Measurements from ENCODE around the gene FECH. TPM values are rescaled to one million over a fixed set of nuclear protein-coding genes. Genes with fewer than 3 reads are reported as not detected.

Gene FECH
- total RNA-seq, 1 experiment from 2014 or later = 24.1 TPM

GRCh38 chr18:57543560-57543959 lies 42.9 kb downstream of the FECH start:
- H3K79me2 ChIP-seq (ENCODE audit: insufficient read depth, low read length) = no peaks in the 10 kb centered on the region
- no peak overlapping the region for H2AFZ ChIP-seq (ENCODE audit: low read length)
- H4K8ac ChIP-seq (replicated peaks; ENCODE audit: insufficient read length, low read depth, low read length) = no peak overlapping the region
- H3K9ac ChIP-seq (ENCODE audit: extremely low read depth, insufficient read length, low read length) = no peak overlapping the region
- no peak overlapping the region for H4K5ac ChIP-seq (ENCODE audit: insufficient read length, low read depth, low read length)
- no peak overlapping the region for H2BK120ac ChIP-seq (ENCODE audit: low read depth, low read length, poor library complexity, severe bottlenecking)
- Mint-ChIP-seq H3K4me3 (no peak overlapping the region), H3K27ac (peak overlapping the region in 1 of 3 experiments; percentile 39; a peak in 1 of 7 replicates), H3K9me3 (no peaks in the 10 kb centered on the region; a peak in 1 of 5 replicates), H3K36me3 (ENCODE audit: insufficient read depth in 1 of 3, low read depth in 3 of 3) (no peaks in the 10 kb centered on the region), H3K27me3 (ENCODE audit: low read depth) (no peaks in the 10 kb centered on the region), H3K4me1 (peaks cover 9 to 13% of the 10 kb centered on the region in 2 experiments)
- H3K4me1 ChIP-seq (ENCODE audit: insufficient read depth, low read length) = no peaks in the 10 kb centered on the region
- no peak for TF ChIP-seq CTCF (conservative IDR thresholded peaks at IDR 0.05)
- H3K14ac ChIP-seq (ENCODE audit: insufficient read depth, low read length) = no peak overlapping the region
- no peaks in the 10 kb centered on the region for H4K20me1 ChIP-seq (ENCODE audit: control insufficient read depth, insufficient read depth, insufficient read length)
- WGBS (ENCODE audit: extremely low coverage, insufficient read length, low lambda C conversion rate) = no CpG with 5 or more reads among the region's 8 CpGs
- no peak overlapping the region for H3T11ph ChIP-seq (ENCODE audit: low read length)
- no peaks in the 10 kb centered on the region for H3K27me3 ChIP-seq (ENCODE audit: insufficient read depth, low read length)
- DNase-seq = no peak
- no peak overlapping the region for H3K4me2 ChIP-seq (ENCODE audit: insufficient read depth, insufficient read length, low read length)
- no peak overlapping the region for H2AK5ac ChIP-seq (ENCODE audit: insufficient read length, low read length)
- no peaks in the 10 kb centered on the region for H3K9me3 ChIP-seq (ENCODE audit: control insufficient read depth, low read depth, low read length)
- no peak overlapping the region for H2BK5ac ChIP-seq (ENCODE audit: insufficient read length, low read length)
- no peak overlapping the region for H4K91ac ChIP-seq (ENCODE audit: insufficient read length, low read depth, low read length)
- no peak overlapping the region for H2BK12ac ChIP-seq (ENCODE audit: insufficient read length, low read depth, low read length)
- no peaks in the 10 kb centered on the region for H3K79me1 ChIP-seq (ENCODE audit: insufficient read depth, low read depth, low read length, poor library complexity, severe bottlenecking)
- no peak overlapping the region for H3K4ac ChIP-seq (ENCODE audit: low read depth, low read length)
- no peak overlapping the region for H3K18ac ChIP-seq (ENCODE audit: insufficient read length, low read depth, low read length)
- no peak overlapping the region for H2BK15ac ChIP-seq (ENCODE audit: low read depth, low read length)
- no peaks in the 10 kb centered on the region for H3K23me2 ChIP-seq (ENCODE audit: insufficient read length, low read depth, low read length, poor library complexity, severe bottlenecking)
- H3K56ac ChIP-seq (ENCODE audit: insufficient read length, low read depth, low read length) = no peak overlapping the region
- H3K27ac ChIP-seq (ENCODE audit: insufficient read length, low read depth, low read length) = no peak overlapping the region
- no peak overlapping the region for H2BK20ac ChIP-seq (ENCODE audit: low read depth, low read length, poor library complexity, severe bottlenecking)
- H3K23ac ChIP-seq (ENCODE audit: insufficient read length, low read depth, low read length) = no peak overlapping the region

Measured in H9 (cell line).